Measurements from ENCODE around the gene CLCNKA. TPM values are rescaled to one million over a fixed set of nuclear protein-coding genes. Genes with fewer than 3 reads are reported as not detected.
"Not testable (repeated sequence)": the region's sequence is repeated elsewhere in the genome, so short reads cannot be mapped to it uniquely, and the experiment has no call there.

Gene CLCNKA
- total RNA-seq, 1 experiment from 2014 or later: 1.0 TPM

GRCh38 chr1:16055613-16056520, 34.0 kb downstream of the CLCNKA start:
- peak; percentile 87 to 93 for DNase-seq
- H3K27me3 ChIP-seq (ENCODE audit: insufficient read depth, low read depth): no peaks in the 10 kb centered on the region
- H3F3A ChIP-seq (ENCODE audit: insufficient read depth, low read depth): no peaks in the 10 kb centered on the region; the same call in 1 of the 2 replicates
- peak; percentile 99 for TF ChIP-seq CTCF (conservative IDR thresholded peaks at IDR 0.05)
- TF ChIP-seq EZH2 (IDR thresholded peaks at IDR 0.05; ENCODE audit: low read depth): no peak
- ChIA-PET CTCF (interaction anchor here (0.6 to 1.0 kb wide), 2 partner anchors 46 to 240 kb away, joined by 4 to 7 read pairs; no protein-coding TSS in a partner anchor), POLR2A (ENCODE audit: unreplicated experiment) (no interaction called here)
- peak overlapping the region; percentile 46 for H3K4me2 ChIP-seq
- H3K9me2 ChIP-seq (ENCODE audit: insufficient read depth): no peaks in the 10 kb centered on the region
- H3K27ac ChIP-seq: peak overlapping the region; percentile 21; the same call in 1 of the 2 replicates
- H3K4me3 ChIP-seq: no peak overlapping the region
- BruUV-seq (replicated peaks): no TSS peak
- no peaks in the 10 kb centered on the region for H3K36me3 ChIP-seq (ENCODE audit: low read depth)
- intact Hi-C loops (cut with micrococcal nuclease; ENCODE audit: unreplicated experiment): loop anchor here (1.0 kb wide), 2 partner anchors 47 to 264 kb away; no protein-coding TSS in a partner anchor
- no peaks in the 10 kb centered on the region for H3K9me3 ChIP-seq (ENCODE audit: insufficient read depth, low read depth)
- no peaks in the 10 kb centered on the region for H4K20me1 ChIP-seq (ENCODE audit: insufficient read depth)
- H2AFZ ChIP-seq: no peak overlapping the region
- peaks cover 30% of the 10 kb centered on the region for H3K4me1 ChIP-seq (replicated peaks; ENCODE audit: insufficient read depth)
- no peaks in the 10 kb centered on the region for H3K79me2 ChIP-seq (ENCODE audit: low read depth)

GRCh38 chr1:16056521-16056912, 34.7 kb downstream of the CLCNKA start:
- H3K9me3 ChIP-seq (ENCODE audit: insufficient read depth, low read depth); H3K4me2 ChIP-seq; BruUV-seq (replicated peaks); H3K79me2 ChIP-seq (ENCODE audit: low read depth); DNase-seq; H2AFZ ChIP-seq; H3K9me2 ChIP-seq (ENCODE audit: insufficient read depth); H3K27me3 ChIP-seq (ENCODE audit: insufficient read depth, low read depth); H3K4me3 ChIP-seq; POLR2A ChIA-PET (ENCODE audit: unreplicated experiment); H3K27ac ChIP-seq; H3F3A ChIP-seq (ENCODE audit: insufficient read depth, low read depth); H4K20me1 ChIP-seq (ENCODE audit: insufficient read depth); H3K36me3 ChIP-seq (ENCODE audit: low read depth); CTCF ChIA-PET: not testable (repeated sequence)
- intact Hi-C loops (cut with micrococcal nuclease; ENCODE audit: unreplicated experiment): loop anchor here (1.0 kb wide), 2 partner anchors 47 to 264 kb away; no protein-coding TSS in a partner anchor
- peaks cover 36% of the 10 kb centered on the region for H3K4me1 ChIP-seq (replicated peaks; ENCODE audit: insufficient read depth)

- CTCF ChIA-PET; H3K27me3 ChIP-seq (ENCODE audit: insufficient read depth, low read depth); BruUV-seq (replicated peaks); H3K27ac ChIP-seq; DNase-seq; POLR2A ChIA-PET (ENCODE audit: unreplicated experiment); H3K9me2 ChIP-seq (ENCODE audit: insufficient read depth); H2AFZ ChIP-seq; intact Hi-C loops (cut with micrococcal nuclease; ENCODE audit: unreplicated experiment); H3K4me2 ChIP-seq; H3K36me3 ChIP-seq (ENCODE audit: low read depth); H3F3A ChIP-seq (ENCODE audit: insufficient read depth, low read depth); H4K20me1 ChIP-seq (ENCODE audit: insufficient read depth); H3K4me3 ChIP-seq; H3K9me3 ChIP-seq (ENCODE audit: insufficient read depth, low read depth); H3K79me2 ChIP-seq (ENCODE audit: low read depth): not testable (repeated sequence)
- peaks cover 36% of the 10 kb centered on the region for H3K4me1 ChIP-seq (replicated peaks; ENCODE audit: insufficient read depth)
Observed at GRCh38 chr1:16057314-16057915, 35.6 kb downstream of the CLCNKA start.

GRCh38 chr1:16058394-16059120, 36.7 kb downstream of the CLCNKA start:
- H3F3A ChIP-seq (ENCODE audit: insufficient read depth, low read depth); H3K9me3 ChIP-seq (ENCODE audit: insufficient read depth, low read depth); POLR2A ChIA-PET (ENCODE audit: unreplicated experiment); H3K27ac ChIP-seq; H3K9me2 ChIP-seq (ENCODE audit: insufficient read depth); H4K20me1 ChIP-seq (ENCODE audit: insufficient read depth); BruUV-seq (replicated peaks); CTCF ChIA-PET; H3K27me3 ChIP-seq (ENCODE audit: insufficient read depth, low read depth); H3K36me3 ChIP-seq (ENCODE audit: low read depth); H2AFZ ChIP-seq; intact Hi-C loops (cut with micrococcal nuclease; ENCODE audit: unreplicated experiment); H3K4me3 ChIP-seq; DNase-seq; H3K4me2 ChIP-seq; H3K79me2 ChIP-seq (ENCODE audit: low read depth): not testable (repeated sequence)
- H3K4me1 ChIP-seq (replicated peaks; ENCODE audit: insufficient read depth): peaks cover 31% of the 10 kb centered on the region
